Upper lobe of right lung (tissue), 1 donor: ENCODE data around the gene DHX8. TPM values are rescaled to one million over a fixed set of nuclear protein-coding genes. Genes with fewer than 3 reads are reported as not detected.

Experiments used
- ATAC-seq: fragments of 200-7000 bp; cut with Tn5 transposase; one replicate; pipeline ENCODE4 v1.9.1; 2020; ENCODE audit warnings: mild to moderate bottlenecking, moderate library complexity
- DNase-seq: peaks from one replicate; pipeline ENCODE4 v3.0.0-alpha.2; 2020
- H3K27ac ChIP-seq: fragments of 200-600 bp; one replicate; pipeline ENCODE4 v1.8.0; 2022
- H3K27me3 ChIP-seq: fragments of 200-600 bp; one replicate; pipeline ENCODE4 v1.8.0; 2022; ENCODE audit warnings: mild to moderate bottlenecking
- H3K36me3 ChIP-seq: fragments of 200-600 bp; one replicate; pipeline ENCODE4 v1.8.0; 2022
- H3K4me1 ChIP-seq: fragments of 200-600 bp; one replicate; pipeline ENCODE4 v1.8.0; 2022
- H3K4me3 ChIP-seq: fragments of 200-600 bp; one replicate; pipeline ENCODE4 v1.8.0; 2022; ENCODE audit warnings: mild to moderate bottlenecking
- H3K9me3 ChIP-seq: fragments of 200-600 bp; one replicate; pipeline ENCODE4 v1.8.0; 2022
- intact Hi-C: fragments of 100-400 bp; cut with DNase I; formaldehyde crosslinking; loops from one replicate; pipeline ENCODE4 v1.11.0; 2022
- total RNA-seq: library from RNA; stranded (reverse); fragmentation: NEBNext Ultra II Directional; extraction: Animal tissue kit (Norgen Biotek cat#: 25700); gene quantifications from one replicate; pipeline ENCODE4 v1.2.1, GENCODE V29; 2021
- TF ChIP-seq, protein P1 (sequence below): fragments of 200-600 bp; IDR thresholded peaks from one replicate; pipeline ENCODE4 v1.8.0; 2022; ENCODE audit warnings: antibody characterized with exemption
- donor health status: DM: no; HTN: yes; CAD: no; lungs with severe emphysema.

DHX8 gene
- total RNA-seq, 1 donor from 2014 or later = 50.8 TPM

- H3K9me3 ChIP-seq = no peaks in the 10 kb centered on the region
- H3K4me3 ChIP-seq = no peak overlapping the region
- DNase-seq (peak; percentile 54), ATAC-seq (no peak)
- intact Hi-C loops = no loop called here
- peaks cover 6% of the 10 kb centered on the region for H3K36me3 ChIP-seq
- H3K27me3 ChIP-seq = no peaks in the 10 kb centered on the region
- TF ChIP-seq, protein P1, sequence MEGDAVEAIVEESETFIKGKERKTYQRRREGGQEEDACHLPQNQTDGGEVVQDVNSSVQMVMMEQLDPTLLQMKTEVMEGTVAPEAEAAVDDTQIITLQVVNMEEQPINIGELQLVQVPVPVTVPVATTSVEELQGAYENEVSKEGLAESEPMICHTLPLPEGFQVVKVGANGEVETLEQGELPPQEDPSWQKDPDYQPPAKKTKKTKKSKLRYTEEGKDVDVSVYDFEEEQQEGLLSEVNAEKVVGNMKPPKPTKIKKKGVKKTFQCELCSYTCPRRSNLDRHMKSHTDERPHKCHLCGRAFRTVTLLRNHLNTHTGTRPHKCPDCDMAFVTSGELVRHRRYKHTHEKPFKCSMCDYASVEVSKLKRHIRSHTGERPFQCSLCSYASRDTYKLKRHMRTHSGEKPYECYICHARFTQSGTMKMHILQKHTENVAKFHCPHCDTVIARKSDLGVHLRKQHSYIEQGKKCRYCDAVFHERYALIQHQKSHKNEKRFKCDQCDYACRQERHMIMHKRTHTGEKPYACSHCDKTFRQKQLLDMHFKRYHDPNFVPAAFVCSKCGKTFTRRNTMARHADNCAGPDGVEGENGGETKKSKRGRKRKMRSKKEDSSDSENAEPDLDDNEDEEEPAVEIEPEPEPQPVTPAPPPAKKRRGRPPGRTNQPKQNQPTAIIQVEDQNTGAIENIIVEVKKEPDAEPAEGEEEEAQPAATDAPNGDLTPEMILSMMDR = no peak
- no peak overlapping the region for H3K27ac ChIP-seq
- H3K4me1 ChIP-seq = peaks cover 13% of the 10 kb centered on the region
Measured at GRCh38 chr17:43532581-43532980, 48.8 kb downstream of the DHX8 start.

GRCh38 chr17:43533699-43534098 lies 49.9 kb downstream of the DHX8 start:
- TF ChIP-seq, protein P1 = no peak
- intact Hi-C loops = no loop called here
- no peaks in the 10 kb centered on the region for H3K9me3 ChIP-seq
- no peak overlapping the region for H3K27ac ChIP-seq
- H3K27me3 ChIP-seq = no peaks in the 10 kb centered on the region
- no peaks in the 10 kb centered on the region for H3K36me3 ChIP-seq
- H3K4me1 ChIP-seq = peaks cover 13% of the 10 kb centered on the region
- ATAC-seq = no peak
- peak; percentile 38 for DNase-seq
- H3K4me3 ChIP-seq = no peak overlapping the region

DNA sequence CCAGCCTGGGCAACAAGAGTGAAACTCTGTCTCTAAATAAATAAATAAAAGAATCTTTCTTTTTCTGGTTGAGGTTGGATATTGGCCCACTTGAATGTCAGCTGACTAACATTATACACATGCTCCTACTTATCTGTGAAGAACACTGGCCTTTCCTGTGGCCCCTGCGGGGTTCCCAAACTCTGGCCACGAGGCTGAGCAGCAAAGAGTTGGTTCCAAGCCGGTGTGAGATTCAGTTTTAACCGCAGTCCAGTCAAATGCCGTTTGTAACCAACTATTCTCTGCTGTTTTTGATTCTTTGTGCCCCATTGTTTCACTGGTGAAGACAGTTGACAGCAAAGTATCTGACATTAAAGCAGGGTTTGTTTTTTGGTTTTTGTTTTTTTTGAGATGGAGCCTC lies 51.1 kb downstream of the DHX8 start:
- Histone ChIP-seq H3K9me3 (no peaks in the 10 kb centered on the region), H3K36me3 (no peaks in the 10 kb centered on the region), H3K4me3 (no peak overlapping the region), H3K4me1 (peaks cover 8% of the 10 kb centered on the region), H3K27ac (no peak overlapping the region), H3K27me3 (no peaks in the 10 kb centered on the region)
- ATAC-seq (no peak), DNase-seq (peak; percentile 8)
- TF ChIP-seq, protein P1 = no peak
- intact Hi-C loops = no loop called here

- no peak for DNase-seq
- H3K36me3 ChIP-seq = no peaks in the 10 kb centered on the region
Measured at GRCh38 chr17:43536236-43536992, 52.6 kb downstream of the DHX8 start.

GRCh38 chr17:43540821-43541674 lies 57.3 kb downstream of the DHX8 start:
- no peak for DNase-seq
- intact Hi-C loops = no loop called here
- Histone ChIP-seq H3K27me3 (no peaks in the 10 kb centered on the region), H3K4me3 (no peak overlapping the region), H3K9me3 (no peaks in the 10 kb centered on the region), H3K36me3 (no peaks in the 10 kb centered on the region), H3K4me1 (no peaks in the 10 kb centered on the region), H3K27ac (no peak overlapping the region)
- ATAC-seq = no peak
- TF ChIP-seq, protein P1 = no peak

More at GRCh38 chr17:43536236-43536992, 52.6 kb downstream of the DHX8 start:
- Histone ChIP-seq H3K27me3 (no peaks in the 10 kb centered on the region), H3K4me3 (no peak overlapping the region), H3K9me3 (no peaks in the 10 kb centered on the region), H3K27ac (no peak overlapping the region), H3K4me1 (no peaks in the 10 kb centered on the region)
- TF ChIP-seq, protein P1 = no peak
- no peak for ATAC-seq
- intact Hi-C loops = no loop called here
